GM19193 (cell line): Measurements from ENCODE around the gene APIP.

Experiments
- POLR2A ChIP-seq: IDR thresholded peaks from 4 replicates; pipeline ENCODE4 v1.6.1; 2011; ENCODE audit not compliant: insufficient read depth, insufficient read length; ENCODE audit errors: extremely low read depth

The APIP gene

GRCh38 chr11:34844463-34845112 is 71.6 kb downstream of the APIP start:
- TF ChIP-seq POLR2A, result no peak

DNA sequence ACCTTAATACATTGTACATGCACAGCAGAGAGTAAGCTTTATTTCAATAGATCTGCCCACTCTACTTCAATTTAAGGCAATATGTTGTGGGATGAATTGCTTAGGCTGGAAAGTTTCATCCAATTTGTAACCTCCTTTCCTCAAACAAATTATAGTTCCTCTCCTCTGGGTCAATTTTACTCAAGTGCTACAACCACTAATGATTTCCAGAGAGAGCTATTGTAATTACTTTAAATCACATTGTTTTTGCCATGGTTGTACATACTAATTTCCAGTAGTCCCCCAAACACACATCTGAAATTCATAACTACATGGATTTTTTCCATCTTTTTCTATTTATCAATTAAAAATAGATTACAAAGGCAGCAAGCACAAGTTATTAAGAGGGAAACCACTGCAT is 72.9 kb downstream of the APIP start:
- no peak for TF ChIP-seq POLR2A

GRCh38 chr11:34840736-34841386 is 75.3 kb downstream of the APIP start:
- TF ChIP-seq POLR2A, result no peak

GRCh38 chr11:34839969-34840368 is 76.2 kb downstream of the APIP start:
- TF ChIP-seq POLR2A, result no peak

- TF ChIP-seq POLR2A, result no peak
Observed at GRCh38 chr11:34836958-34837856, 79.0 kb downstream of the APIP start.

DNA sequence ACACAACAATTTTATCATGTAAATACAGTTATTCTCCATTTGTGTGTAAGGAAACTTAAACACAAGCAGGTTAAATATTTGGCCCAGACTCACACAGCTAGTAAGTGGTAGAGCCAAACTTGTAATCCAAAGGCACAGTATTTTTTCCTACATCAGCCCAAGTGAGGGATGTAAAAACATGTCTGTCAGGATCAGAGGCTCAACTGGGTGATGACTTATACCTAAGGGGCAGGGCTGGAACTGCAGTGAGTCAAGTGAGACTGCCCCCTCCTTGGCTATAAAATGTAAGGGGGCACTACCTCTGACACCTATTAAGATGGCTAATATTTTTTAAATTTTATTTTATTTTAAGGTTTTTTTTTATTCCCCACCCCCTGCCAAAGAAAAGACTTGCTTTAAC is 82.6 kb downstream of the APIP start:
- TF ChIP-seq POLR2A, result no peak
